ENCODE results near the gene TBC1D3C.
"Not testable (repeated sequence)": the region's sequence is repeated elsewhere in the genome, so short reads cannot be mapped to it uniquely, and the experiment has no call there.

DNA sequence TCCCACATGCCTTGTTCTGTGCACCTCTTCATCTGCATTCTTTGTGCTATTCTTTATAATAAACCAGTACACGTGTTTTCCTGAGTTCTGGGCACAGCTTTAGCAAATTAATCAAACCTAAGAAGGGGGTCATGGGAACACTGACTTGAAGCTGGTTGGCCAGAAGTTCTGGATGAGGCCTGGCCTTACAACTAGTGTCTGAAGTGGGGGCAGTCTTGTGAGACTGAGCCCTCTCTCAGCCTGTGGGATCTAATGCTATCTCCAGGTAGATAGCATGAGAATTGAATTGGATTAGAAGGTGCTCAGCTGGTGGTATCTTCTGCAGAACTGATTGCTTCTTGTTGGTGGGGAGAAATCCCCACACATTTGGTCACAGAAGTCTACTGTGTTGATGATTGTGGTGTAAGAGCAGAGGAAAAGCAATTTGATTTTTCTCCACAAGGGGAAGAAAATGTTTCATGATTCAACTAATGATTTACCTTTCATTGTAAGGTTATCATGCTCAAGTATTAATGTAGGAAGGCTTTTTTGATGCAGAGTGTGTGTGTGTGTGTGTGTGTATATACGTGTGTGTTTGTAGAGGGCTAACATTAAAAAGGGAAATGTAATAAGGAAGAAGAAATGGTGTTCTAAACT lies 25.7 kb upstream of the TBC1D3C start:
- TF ChIP-seq POLR2A (IDR thresholded peaks at IDR 0.05; ENCODE audit: low read length); GATA1 (IDR thresholded peaks at IDR 0.05; ENCODE audit: low read depth, low read length): not testable (repeated sequence)
